H54 (cell line): ENCODE measurements around the gene FOXO1.

Experiments used
- DNase-seq: peaks from one replicate; pipeline ENCODE4 v3.0.0; 2011; ENCODE audit warnings: low spot score, mixed read lengths; ENCODE audit not compliant: insufficient read length
- FAIRE-seq: peaks from 3 replicates; lab custom pipeline; 2011; peaks lifted over from hg19 to GRCh38; lab: Jason Lieb, UNC
- POLR2A ChIP-seq: IDR thresholded peaks from 2 replicates; pipeline ENCODE4 v1.6.1; 2011; ENCODE audit warnings: low read depth, mild to moderate bottlenecking, low read length

The FOXO1 gene

DNA sequence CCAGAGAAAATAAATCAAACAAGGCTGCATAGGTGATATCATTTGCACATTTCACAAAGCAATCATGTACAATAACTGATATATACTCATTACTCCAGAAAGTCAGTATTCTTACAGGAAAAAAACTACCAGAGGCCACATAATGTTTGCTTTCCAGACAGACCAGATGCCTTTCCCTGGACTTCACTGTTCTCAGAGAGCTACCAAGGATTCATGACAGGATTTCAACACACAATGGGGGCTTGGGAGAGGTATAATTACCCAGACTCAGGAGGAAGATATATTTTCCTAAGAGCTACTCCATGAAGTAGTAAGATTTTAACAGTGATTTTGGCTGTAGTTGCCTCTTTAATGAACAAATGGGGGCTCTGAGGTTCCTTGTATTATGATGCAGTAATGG, 110.0 kb downstream of the FOXO1 start:
- no peak for DNase-seq

DNA sequence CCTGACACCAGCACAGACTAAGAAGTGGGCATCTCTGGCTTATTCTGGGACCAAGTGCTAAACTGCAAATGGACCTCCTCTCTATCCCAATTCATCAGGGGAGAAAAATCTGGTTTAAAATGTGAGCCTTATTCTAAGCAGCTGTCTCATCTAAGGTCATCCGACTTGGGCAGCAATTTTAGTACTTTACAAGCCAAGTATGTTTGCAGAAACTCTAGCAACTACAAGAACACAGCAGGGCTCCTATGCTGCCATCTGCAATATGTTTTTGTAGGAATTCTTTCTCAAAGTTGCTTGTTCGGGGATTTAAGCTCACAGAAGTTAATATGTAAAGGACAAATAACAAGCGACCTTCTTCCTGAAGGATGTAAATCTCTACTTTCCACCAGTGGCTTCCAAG, 113.1 kb downstream of the FOXO1 start:
- no peak for DNase-seq
- no peak for TF ChIP-seq POLR2A
- no peak for FAIRE-seq

More for the DNA sequence above, 110.0 kb downstream of the FOXO1 start:
- FAIRE-seq = no peak
- no peak for TF ChIP-seq POLR2A

DNA sequence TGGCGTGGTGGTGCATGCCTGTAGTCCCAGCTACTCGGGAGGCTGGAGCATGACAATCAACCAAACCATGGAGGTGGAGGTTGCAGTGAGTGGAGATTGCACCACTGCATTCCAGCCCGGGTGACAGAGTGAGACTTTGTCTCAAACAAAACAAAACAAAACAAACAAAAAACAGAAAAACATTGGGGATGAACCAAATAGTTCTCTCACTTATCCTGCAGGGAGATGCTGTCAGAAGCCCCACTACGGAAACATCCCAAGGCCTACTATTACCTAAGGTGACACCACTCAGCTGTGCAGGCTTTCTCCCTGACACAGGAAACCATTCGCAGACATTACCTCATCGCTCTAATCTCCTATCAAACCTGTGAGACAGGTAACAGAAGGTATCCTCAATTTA, 113.5 kb downstream of the FOXO1 start:
- FAIRE-seq (no peak), DNase-seq (no peak)
- TF ChIP-seq POLR2A = no peak

DNA sequence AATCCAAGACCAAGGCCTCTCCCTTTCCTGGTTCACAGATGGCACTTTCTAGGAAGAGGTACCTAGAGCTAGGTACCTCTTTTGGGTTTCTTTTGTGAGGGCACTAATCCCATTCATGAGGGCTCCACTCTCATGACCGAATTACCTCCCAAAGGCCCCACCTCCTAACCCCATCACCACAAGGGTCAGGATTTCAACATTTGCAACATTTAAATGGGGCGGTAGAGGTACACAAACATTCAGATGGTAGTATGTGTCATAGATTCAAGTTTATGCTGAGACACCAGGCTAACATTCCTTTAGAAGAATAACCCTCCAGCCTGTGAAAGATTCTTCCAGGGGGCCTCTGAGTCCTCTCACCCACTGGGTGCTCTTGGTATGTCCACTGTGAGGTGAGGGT, 116.3 kb downstream of the FOXO1 start:
- no peak for FAIRE-seq
- DNase-seq = no peak
- TF ChIP-seq POLR2A = no peak

DNA sequence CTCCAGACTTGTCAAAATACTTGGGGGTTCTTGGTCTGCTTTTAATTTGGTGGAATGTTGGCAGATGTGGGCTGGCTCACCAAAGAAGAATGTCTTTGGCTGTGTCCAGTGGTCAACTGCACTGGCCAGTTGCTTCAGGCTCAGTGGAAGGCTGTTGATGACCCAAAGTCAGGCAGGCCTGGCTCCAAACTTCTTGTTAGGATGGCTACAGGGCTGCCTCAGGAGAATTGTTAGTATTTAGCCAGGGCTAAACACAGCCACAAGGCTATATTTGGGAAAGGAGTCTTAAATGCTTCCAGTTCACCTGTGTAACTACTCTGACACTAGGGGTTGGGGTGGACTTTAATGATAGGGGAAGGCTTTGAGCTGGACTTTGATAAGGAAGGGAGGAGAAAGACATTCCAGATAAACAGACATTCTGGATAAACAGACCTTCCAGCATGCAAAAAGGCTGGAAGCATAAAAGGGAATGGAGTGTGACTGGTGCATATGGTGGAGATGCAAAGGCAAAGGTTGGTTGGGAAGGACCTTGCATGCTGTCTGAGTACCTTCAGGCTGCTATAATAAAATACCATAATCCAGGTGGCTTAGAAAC, 116.8 kb downstream of the FOXO1 start:
- DNase-seq (no peak), FAIRE-seq (no peak)
- TF ChIP-seq POLR2A = no peak

DNA sequence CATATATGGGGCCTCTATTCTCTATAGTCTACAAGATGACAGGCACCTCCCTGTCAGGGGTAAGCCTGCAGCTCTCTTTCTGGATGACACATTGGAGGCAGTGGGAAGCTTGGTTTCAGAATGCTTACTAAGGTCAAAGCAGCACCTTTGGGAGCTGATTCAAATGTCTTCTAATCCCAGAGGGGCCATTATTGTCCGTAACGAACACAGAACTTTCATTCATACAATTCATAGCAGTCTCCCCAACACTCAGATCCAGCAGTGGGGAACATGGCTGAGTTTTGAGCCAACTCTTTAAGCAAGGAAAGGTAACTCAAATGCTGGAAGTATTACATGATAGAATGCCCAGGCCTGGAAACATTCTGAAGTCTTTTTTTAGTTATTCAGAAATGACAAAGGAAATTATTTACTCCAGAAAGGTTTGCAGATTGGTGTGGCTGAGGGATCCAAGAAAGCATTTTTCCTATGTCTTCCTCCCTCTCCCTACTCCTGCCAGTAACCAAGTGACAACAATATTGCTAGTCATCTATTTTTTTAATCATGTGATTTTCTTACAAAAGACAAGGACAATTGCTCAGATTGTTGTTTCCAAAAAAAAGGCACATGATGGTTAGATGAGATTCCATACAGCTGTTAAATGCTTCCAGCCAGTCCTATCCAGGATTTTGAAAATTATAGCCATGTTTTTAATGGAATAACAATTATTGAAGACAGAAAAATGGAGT, 118.7 kb downstream of the FOXO1 start:
- DNase-seq = no peak
- FAIRE-seq = no peak
- no peak for TF ChIP-seq POLR2A

DNA sequence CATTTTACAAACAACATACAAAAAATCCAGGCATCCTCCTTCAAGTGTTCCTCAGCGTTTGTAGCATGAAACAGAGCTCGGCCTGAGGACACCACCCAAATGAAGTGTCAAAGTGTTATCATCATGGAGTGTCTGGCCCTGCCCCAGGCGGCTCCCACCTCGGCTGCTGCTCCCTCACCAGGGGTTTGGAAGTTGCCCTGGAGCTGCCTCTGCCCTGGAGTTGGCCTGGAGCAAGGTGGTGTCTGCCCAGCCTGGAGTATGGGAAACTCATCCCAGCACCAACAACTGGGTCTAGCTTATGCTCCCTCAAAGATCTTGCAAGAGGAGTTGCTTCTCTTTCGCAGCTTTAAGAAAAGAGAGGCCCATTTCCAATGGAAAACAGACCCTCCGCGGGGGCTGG, 120.4 kb downstream of the FOXO1 start:
- no peak for TF ChIP-seq POLR2A

DNA sequence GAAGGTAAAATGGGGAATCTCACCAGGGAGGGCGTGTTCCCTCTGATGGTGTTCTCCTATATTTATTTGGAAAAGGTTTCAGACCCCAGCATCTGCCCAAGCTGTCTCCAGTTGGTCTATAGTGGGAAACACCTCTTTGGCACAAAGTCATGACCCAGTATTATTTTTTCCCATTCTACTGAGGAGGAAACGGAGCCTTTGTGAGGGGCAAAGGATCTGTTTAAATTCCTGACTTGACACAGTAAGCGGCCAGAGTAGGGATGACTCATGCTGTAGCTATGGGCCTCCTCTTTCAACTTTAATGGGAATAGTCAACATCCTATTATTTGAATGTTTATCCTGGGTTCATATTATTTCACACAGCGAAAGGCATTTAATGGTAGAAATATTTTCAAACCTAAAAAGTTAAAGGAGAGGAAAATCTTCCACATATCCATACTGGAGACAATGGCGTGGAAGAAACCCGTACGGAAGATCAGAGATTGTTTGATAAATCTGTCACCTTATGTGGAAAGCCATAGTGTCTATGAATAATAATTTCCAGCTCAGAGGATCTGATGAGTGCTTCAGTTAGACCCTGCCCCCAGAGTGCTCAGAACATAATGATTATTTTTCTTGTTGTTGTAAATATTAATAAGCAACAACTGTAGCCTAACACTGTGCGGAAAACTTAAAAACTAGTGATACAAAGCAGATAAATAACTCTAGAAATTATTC, 126.0 kb downstream of the FOXO1 start:
- TF ChIP-seq POLR2A = no peak
- DNase-seq = peak; percentile 35
- peak; percentile 57 for FAIRE-seq

More for the DNA sequence above, 120.4 kb downstream of the FOXO1 start:
- FAIRE-seq (no peak), DNase-seq (no peak)

DNA sequence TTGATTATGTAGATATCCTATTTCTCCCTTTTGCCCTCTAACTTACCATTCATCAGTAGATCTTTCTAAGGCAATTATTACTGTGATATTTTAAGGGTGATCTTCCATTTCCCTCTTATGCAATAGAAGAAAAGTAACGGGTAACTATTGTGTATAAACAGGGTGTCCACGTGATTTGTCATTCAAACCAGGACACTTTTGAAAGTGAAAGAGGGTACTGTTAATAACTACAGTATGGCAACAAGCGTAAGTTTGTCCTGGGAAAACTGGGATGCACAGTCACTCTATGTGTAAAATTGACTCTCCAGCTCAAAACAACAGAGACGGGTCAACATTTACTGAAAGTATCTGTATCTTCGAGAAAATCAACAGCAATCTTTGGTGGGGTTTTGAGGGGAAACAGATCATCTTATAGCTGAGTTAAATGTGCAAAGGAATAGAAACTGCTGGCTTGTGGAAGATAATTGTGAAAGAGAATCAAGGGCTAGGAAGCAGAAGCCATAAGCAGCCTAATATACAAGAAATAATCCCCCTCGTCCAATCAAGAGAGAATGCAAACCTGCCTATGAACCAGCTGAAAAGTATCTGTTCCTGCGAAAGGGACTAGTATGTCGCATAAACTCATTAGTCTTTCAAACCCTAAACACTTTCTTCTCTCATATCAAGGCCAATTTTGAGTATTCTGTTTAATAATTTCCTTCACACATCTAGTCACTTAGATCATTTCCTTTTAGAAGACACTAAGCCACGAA, 126.7 kb downstream of the FOXO1 start:
- TF ChIP-seq POLR2A = no peak
- DNase-seq (no peak), FAIRE-seq (no peak)

DNA sequence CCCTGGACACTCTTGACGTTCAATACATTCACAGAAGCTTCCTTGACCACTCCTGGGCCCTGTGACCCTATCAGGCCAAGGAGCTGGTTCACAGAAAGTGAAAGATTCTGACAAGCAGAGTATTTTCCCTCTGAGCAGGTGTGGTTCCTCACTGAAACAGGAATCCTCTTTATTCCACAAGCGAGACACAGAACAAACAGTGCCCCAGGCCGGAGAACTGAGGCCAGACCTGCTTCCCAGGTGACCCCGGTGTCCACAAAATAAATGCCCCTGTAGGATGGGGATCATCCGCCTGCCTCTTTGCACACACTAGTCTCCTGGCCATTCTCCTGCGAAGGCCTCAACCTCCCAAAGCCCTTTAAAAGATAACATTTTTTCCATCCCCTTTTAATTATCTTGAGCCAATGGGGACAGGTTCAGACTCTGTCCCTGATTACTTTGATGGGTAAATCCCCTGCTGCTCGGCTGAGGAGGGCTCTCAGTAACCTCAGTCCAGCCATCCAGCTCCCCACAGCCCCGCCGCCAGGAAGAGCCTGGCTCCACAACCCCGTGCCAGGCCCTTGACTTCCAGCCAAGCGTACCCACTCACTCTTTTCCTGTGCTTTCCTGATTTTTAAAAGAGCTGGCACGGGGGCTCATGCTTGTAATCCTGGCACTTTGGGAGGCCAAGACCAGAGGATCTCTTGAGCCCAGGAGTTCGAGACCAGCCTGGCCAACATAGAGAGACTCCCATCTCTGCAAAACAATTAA, 129.1 kb downstream of the FOXO1 start:
- FAIRE-seq = no peak
- no peak for DNase-seq
- TF ChIP-seq POLR2A = no peak

DNA sequence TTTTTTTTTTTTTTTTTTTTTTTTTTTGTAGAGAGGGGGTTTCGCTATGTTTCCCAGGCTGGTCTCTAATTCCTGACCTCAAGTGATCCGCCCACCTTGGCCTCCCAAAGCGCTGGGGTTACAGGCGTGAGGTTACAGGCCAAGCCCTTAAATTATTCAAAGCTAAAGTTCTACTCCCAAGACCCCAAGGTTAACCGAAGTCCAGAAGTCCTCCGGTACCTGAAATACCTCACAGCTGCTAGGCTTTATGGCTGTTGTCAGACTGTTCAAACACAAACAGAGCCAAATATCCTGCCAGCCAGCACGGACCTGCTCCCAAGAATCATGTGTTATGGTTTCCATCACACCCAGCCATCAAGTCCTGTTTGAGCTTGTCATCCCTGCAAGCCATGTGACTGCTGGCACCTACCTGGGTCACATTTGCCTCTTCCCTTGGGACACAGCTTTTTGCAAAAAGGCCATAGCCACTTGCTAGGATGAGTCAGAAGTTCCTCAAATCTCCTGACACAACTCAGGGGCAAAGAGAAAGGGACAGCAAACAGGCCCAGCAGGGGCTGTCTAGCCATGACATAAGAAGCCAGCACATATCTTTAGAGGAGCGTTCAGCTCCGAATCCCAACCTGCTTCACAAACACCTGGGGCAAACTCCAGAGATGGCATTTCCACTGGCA, 129.9 kb downstream of the FOXO1 start:
- no peak for TF ChIP-seq POLR2A
- DNase-seq (no peak), FAIRE-seq (no peak)

DNA sequence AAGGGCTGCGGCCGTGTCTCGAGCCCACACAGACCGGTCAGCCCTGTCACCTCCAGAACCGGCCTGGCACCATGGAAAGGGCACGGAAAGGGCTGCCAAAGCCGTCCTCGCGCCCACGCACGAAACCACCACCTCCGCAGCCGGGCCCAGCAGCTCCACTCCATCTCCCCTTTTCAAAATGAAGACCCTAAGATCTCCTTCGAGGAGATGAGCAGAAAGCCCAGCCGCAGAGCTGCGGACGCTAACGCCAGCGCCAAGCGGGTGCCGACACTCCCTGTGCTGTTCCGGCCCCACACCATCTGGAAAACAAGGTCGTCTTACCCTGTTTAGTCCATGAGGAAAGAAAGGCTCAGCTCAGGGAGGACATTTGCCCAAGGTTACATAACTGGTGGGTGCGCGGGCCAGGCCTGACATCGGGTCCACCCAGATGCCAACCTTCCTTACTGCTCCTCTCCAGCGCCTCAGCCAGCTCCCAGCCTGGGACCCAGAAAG, 131.1 kb downstream of the FOXO1 start:
- DNase-seq (no peak), FAIRE-seq (no peak)
- no peak for TF ChIP-seq POLR2A
